ENCODE results near the gene CEP55.

DNA sequence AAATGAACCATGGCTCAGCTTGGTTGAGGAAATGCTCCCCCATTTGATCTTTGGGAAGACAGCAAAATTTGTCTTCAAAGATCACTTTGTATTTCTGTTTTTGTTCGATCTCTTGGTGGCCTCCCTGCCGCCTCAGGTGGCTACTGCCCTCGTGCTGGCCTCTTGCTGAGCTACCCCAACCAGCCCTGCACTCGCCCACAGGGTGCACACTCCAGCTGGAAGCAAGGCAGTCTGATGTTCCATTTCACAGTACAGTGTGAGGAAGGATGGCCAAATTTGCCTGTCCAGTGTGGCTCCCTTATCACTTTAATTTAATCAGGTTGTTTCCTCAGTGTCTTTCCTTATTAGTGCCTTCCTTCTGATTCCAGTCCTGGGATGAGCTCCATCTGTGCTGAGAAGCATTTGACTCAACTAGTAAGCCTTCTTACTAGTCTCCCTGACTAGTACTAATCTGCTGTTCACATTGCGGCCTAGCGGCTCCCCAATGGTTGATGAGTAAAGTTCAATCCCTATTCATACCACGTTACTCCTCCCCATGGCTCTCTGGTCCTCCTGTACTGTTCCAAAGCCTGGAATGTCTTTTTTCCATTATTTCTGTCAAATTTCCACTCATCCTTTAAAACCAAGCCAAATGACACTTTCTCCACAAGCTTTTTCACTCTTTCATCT, 22.5 kb upstream of the CEP55 start:
- TF ChIP-seq EZH2 (IDR thresholded peaks at IDR 0.05; ENCODE audit: insufficient read depth, poor library complexity, severe bottlenecking) (no peak), EZH2phosphoT487 (IDR thresholded peaks at IDR 0.05; ENCODE audit: insufficient read depth, low read depth) (no peak)
